ENCODE results near the gene RNF8. TPM values are rescaled to one million over a fixed set of nuclear protein-coding genes. Genes with fewer than 3 reads are reported as not detected.

RNF8 gene
- total RNA-seq, 4 donors from 2014 or later = 8.0 to 18.4 (median 16.0) TPM

DNA sequence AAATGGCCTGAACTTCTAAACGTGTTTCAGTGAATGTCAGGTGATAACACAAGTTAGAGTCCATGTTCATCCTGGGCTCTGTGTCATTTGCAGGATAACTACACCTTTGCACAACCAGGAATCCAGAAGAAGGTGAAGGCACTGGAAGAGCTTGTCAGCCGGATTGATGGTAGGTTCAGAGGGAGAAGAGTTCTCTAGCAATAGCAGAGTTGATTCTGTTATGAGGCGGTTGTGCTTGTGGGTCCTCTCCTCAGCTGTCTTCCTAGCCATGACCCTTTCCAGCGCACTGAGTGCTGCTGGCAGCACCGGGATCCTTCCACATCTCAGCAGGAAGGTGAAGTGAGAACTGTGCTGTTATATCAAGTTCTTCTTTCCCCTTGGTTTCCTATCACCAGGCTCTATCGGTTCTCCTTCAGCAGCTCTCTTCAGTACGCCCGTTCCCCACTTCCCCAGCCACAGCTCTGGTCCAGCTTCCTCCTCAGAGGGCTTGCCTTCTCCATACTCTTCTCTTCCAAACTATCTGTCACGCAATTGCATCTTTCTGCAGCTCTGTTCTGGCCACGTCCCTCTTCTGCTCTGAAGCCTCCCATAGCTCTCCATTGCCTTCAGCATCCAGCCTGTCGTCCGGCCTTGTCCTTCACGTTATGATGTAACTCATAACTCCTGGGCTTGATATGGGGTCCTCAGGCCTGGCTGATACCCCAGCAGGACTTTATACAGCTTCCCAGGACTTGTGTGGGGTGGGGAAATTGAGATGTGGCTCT lies 39.9 kb upstream of the RNF8 start:
- TF ChIP-seq, protein P1, sequence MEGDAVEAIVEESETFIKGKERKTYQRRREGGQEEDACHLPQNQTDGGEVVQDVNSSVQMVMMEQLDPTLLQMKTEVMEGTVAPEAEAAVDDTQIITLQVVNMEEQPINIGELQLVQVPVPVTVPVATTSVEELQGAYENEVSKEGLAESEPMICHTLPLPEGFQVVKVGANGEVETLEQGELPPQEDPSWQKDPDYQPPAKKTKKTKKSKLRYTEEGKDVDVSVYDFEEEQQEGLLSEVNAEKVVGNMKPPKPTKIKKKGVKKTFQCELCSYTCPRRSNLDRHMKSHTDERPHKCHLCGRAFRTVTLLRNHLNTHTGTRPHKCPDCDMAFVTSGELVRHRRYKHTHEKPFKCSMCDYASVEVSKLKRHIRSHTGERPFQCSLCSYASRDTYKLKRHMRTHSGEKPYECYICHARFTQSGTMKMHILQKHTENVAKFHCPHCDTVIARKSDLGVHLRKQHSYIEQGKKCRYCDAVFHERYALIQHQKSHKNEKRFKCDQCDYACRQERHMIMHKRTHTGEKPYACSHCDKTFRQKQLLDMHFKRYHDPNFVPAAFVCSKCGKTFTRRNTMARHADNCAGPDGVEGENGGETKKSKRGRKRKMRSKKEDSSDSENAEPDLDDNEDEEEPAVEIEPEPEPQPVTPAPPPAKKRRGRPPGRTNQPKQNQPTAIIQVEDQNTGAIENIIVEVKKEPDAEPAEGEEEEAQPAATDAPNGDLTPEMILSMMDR (IDR thresholded peaks at IDR 0.05) = no peak
- no peak for TF ChIP-seq POLR2A (IDR thresholded peaks at IDR 0.05)
- Histone ChIP-seq H3K36me3 (peaks cover 50 to 59% of the 10 kb centered on the region in 2 donors), H3K27me3 (no peaks in the 10 kb centered on the region), H3K9me3 (no peaks in the 10 kb centered on the region), H3K4me1 (peaks cover 0 to under 1% of the 10 kb centered on the region in 2 donors), H3K27ac (no peak overlapping the region), H3K4me3 (replicated peaks in 1 of 3) (no peak overlapping the region)
- WGBS, 2 donors = 94 to 97% methylated on average over 13 of the region's 13 CpGs
- intact Hi-C loops (cut with DNase I) = no loop called here
- no peak for DNase-seq

DNA sequence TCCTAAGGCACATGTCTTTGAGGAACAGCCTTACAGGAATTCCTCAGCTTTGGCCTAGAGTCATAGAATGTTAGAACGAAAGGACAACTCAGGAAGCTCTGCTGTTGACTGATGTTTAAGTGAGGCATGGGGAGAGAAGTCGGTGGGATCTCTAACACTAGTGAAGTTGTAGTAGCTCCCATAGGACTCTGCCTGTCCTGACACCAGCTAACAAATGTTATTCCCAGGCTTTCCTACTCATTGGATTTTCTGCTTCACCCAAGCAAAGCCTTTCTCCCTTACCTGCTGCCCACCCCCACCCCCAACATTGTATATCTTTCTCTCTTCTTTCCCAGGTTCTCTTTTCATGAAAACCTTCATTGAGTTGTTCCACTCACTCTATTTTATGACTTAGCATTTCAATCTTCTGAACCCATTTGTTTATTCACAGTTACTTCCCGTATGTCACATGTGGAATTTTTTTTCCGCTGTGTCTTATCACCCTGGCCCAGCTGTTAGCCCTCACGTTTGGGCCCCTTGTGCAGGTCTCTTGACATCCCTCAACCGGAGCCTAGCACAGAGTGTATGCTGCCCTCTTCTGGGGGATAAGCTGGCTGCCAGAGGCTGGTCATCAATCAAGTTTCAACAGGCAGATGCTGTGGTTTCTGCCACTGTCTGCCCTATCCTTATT lies 39.2 kb upstream of the RNF8 start:
- DNase-seq = peak; percentile 6 to 9
- WGBS, 2 donors = 80 to 86% methylated on average over 6 of the region's 6 CpGs
- H3K27me3 ChIP-seq = no peaks in the 10 kb centered on the region
- no peaks in the 10 kb centered on the region for H3K4me1 ChIP-seq
- peaks cover 54 to 66% of the 10 kb centered on the region in 2 donors for H3K36me3 ChIP-seq
- H3K4me3 ChIP-seq (replicated peaks in 1 of 3) = no peak overlapping the region
- intact Hi-C loops (cut with DNase I) = no loop called here
- no peak overlapping the region for H3K27ac ChIP-seq
- no peaks in the 10 kb centered on the region for H3K9me3 ChIP-seq
- TF ChIP-seq, protein P1 (IDR thresholded peaks at IDR 0.05) = peak in 3 of 6 experiments; percentile 13 to 32 (median 14)
- no peak for TF ChIP-seq POLR2A (IDR thresholded peaks at IDR 0.05)

DNA sequence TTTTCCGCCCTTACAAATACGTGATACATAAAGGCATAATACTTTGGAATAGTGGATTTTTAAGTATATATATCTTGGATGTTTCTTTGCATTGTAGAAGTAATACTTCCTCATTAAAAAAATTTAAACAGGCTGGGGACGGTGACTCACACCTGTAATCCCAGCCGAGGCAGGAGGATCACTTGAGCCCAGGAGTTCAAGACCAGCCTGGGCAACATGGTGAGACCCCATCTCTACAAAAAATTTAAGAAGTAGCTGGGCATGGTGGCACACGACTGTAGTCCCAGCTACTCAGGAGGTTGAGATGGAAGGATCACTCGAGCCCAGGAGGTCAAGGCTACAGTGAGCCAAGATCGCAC lies 38.6 kb upstream of the RNF8 start:
- Histone ChIP-seq H3K4me3 (replicated peaks in 1 of 3) (no peak overlapping the region), H3K27me3 (no peaks in the 10 kb centered on the region), H3K4me1 (no peaks in the 10 kb centered on the region), H3K36me3 (peaks cover 59 to 66% of the 10 kb centered on the region in 2 donors), H3K9me3 (no peaks in the 10 kb centered on the region), H3K27ac (no peak overlapping the region)
- TF ChIP-seq POLR2A (IDR thresholded peaks at IDR 0.05) = no peak
- TF ChIP-seq, protein P1 (IDR thresholded peaks at IDR 0.05) = no peak
- DNase-seq = no peak
- 95 to 96% methylated on average over 7 of the region's 7 CpGs for WGBS, 2 donors
- intact Hi-C loops (cut with DNase I) = no loop called here

DNA sequence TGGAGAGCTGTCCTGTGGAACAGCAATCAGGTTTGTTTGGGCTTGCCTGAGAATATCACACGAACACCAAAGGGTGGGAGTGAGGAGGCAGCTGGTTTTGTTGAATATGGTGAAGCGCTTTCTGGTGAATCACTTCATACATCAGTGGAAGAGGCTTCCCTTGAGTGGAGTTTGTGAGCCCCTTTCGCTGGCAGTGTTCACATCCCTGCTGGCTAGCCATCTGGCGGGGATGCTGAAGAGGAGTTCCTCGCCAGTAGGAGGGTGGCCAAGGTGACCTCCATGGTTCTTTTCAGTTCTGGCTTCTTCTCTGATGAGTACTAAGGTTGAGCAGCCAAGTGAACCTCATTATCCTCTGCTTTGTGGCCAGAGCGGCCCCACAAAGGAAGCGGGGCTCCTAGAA lies 37.7 kb upstream of the RNF8 start:
- Histone ChIP-seq H3K27me3 (no peaks in the 10 kb centered on the region), H3K9me3 (no peaks in the 10 kb centered on the region), H3K36me3 (peaks cover 62 to 66% of the 10 kb centered on the region in 2 donors), H3K27ac (no peak overlapping the region), H3K4me3 (replicated peaks in 1 of 3) (no peak overlapping the region), H3K4me1 (no peaks in the 10 kb centered on the region)
- DNase-seq = no peak
- WGBS, 2 donors = 89 to 96% methylated on average over 7 of the region's 7 CpGs
- intact Hi-C loops (cut with DNase I) = no loop called here
- TF ChIP-seq, protein P1 (IDR thresholded peaks at IDR 0.05) = no peak
